GM21737 (cell line): ENCODE results near the gene PATE1.
"Not testable (repeated sequence)": the region's sequence is repeated elsewhere in the genome, so short reads cannot be mapped to it uniquely, and the experiment has no call there.

ENCODE experiments used
- ATAC-seq: cut with Tn5 transposase; IDR thresholded peaks from one replicate; pipeline ENCODE4 v1.9.1; 2021; ENCODE audit warnings: mild to moderate bottlenecking, moderate library complexity; ENCODE audit not compliant: unreplicated experiment

PATE1 gene, protein sequence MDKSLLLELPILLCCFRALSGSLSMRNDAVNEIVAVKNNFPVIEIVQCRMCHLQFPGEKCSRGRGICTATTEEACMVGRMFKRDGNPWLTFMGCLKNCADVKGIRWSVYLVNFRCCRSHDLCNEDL

DNA sequence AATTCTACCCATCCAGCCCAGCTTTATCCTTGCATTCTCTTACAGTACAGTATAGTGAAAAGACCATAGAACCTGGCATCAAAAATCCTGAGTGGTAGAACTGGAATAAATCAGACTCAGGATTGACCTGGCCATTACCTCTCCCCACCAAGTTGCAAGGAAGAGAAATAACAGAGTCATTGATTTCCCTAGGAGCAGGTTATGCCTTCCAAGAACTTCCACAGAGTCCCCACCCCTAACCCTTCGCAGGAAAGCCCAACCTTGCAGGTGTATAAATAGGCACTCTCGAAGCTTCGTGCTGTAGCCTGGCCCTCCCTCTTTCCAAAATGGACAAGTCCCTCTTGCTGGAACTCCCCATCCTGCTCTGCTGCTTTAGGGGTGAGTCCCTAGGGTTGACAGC is at the start of gene PATE1:
PATE1 (plus strand) TSS at position 301 of the 400 bp plus-strand sequence; CDS start at position 327, 26 bp downstream.
- ATAC-seq: no peak

DNA sequence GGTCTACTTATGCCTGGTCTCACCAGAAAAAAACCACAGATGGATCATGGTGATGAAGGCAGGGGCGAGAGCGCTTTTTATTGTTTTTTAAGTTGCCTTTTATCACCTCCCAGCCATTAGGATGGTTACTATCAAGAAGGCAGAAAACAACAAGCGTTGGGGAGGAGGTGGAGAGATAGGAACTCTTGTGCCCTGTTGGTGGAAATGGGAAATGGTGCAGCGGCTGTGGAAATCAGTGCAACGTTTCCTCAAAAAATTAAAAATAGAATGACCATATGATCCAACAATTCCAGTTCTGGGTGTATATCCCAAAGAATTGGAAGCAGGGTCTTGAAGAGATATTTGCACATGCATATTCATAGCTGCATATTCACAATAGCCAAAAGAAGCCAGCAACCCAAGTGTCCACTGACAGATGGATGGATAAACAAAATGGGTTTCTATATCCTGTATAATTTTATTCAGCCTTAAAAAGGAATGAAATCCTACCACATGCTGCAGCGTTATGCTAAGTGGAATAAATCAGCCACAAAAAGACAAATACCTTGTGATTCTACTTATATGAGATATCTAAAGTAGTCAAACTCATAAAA is 45.0 kb upstream of the PATE1 start:
- ATAC-seq: no peak

DNA sequence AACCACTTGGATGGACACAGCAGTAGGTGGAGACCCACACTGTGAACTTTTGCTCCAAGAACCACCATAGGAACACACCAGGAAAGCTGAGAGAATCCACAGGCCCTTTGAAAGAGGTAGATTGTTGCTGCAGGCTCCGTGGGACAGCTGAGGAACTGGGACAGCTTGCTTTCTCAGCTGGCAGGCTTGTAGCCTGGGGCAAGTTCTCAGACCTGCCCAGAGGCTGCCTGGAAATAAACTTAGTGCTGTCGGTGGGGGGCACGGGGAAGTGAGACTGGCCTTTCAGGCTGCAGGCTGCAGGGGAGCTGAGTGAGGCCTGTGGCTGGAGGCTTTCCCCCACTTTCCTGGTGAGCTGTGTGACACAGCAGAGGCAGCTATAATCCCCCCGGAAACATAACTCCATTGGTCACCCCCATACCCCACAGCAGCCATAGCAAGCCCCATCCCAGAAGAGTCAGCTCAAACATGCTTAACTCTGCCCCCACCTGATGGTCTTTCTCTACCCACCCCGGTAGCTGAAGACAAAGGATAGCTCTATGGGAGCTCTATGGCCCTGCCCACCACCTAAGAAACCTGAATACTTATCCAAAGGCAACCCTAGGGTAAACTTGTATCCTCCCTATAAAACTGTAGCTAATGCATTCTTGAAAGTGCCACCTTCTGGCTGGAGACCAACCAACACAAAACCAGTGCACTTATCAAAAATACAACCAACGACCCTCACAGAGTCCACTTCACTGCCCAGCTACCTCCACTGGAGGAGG is 44.0 kb upstream of the PATE1 start:
- ATAC-seq: no peak

DNA sequence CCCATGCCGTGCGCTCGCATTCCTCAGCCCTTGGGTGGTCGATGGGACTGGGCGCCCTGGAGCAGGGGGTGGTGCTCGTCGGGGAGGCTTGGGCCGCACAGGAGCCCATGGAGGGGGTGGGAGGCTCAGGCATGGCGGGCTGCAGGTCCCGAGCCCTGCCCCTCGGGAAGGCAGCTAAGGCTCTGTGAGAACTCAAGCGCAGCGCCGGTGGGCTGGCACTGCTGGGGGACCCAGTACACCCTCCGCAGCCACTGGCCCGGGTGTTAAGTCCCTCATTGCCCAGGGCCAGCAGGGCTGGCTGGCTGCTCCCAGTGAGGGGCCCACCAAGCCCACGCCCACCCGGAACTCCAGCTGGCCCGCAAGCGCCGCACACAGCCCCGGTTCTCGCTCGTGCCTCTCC is 41.4 kb upstream of the PATE1 start:
- not testable (repeated sequence) for ATAC-seq

DNA sequence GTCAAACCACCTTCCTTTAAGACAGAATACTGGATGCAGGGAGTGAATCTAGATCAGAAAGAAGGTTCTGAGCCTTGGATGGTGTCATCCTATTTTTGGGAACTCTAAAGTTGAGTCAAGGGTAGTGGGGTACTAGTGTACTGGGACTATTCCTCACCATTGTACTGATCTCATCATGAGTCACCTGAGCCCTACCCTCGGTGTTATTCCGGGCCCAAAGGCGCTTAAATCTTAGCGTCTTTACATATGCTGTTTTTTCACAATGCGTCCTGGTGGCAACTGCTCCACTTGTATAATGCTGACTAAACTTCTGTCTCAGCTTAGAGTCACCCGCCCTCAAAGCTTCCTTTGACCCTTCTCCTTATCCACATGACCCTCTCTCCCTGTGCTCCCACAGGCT is 25.3 kb upstream of the PATE1 start:
- ATAC-seq: no peak

DNA sequence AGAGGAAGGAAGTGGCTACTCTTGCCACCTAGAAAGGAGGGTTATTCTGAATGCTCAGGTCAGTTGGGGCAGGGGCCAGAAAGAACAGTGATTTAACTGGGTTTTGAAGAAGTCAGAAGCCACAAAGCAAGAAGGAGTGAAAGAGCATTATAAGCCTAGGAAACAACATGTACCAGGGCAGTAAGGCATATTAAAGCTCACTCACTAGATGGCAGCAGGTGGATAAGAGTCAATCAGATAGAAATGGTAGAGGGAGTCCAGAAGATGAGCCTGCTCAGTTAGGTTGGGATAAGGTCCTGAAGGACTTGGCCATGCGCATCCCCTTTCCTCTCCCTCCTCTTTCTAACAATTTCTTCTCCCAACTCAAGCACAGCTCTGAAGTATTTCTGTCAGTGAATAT is 22.0 kb upstream of the PATE1 start:
- ATAC-seq: no peak

DNA sequence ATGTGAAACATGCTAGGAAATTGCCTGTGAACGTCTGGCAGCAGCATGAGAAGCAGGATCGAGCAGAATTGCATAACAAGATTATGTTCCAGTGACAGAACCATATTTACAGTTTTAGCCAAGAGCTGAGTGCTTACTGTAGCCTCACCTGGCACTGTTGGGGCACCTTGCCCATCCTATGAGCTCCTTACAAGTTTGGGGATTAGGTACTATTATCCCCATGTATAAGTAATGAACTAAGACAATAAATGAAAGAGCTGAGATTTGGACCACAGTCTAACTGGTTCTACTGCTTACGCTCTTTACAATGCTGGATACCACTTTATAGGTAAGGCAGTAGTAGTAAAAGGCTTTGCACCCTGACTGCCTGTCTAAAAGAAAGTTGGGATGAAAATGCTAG is 17.1 kb upstream of the PATE1 start:
- ATAC-seq: no peak

DNA sequence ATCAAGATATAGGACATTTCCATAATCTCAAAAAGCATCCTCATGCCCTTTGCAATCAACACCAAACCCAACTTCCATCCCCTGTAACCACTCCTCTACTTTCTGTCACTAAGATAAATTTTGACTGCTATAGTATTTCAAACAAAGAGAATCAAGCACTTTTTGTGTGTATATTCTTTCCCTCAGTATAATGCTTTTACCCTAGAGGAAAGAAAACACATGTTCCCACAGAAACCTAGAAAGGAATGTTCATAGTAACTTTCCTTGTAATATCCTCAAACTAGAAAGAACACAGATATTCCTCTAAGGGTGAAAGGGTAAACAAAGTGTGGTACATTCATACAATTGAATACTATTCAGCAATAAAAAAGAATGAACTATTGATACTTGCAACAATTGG is 5.5 kb upstream of the PATE1 start:
- ATAC-seq: no peak

DNA sequence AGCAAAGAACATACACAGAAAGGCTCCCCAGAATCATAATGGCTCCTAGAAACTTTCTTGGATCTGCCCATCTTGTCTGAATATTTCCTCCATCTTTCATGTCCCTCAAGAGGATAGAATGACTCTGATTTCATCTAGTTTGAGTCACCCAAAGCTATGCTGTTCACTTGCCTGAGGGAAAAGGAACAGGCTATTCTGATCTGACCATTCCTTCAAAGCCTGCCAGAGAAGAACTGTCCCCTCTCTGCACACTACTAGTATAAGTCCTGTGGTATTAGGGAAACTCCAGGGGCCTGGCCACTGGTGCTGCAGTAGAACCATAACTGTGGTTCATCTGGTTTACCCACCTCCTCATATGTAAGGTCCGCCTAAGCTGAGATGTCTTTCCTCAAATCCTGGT is 2.4 kb upstream of the PATE1 start:
- no peak for ATAC-seq

DNA sequence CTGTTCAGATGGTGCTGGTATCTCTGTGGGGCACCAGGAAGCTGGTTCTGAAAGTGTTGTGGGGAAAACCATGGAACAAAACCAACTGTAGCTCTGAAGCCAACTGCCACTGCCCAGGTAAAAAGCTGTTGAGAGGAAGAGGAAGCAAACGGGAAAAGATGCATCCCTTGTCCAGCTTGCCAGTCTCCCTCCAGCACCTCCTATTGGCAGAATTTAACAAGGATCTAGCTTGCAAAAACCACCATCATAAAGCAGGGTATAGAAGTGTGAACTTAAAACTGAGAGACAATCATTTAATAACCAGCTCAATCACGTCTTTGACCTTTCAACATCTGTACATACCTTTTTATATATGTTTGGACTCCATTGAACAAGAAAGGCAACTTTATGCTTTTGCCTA is 4.5 kb downstream of the PATE1 start:
- ATAC-seq: no peak

DNA sequence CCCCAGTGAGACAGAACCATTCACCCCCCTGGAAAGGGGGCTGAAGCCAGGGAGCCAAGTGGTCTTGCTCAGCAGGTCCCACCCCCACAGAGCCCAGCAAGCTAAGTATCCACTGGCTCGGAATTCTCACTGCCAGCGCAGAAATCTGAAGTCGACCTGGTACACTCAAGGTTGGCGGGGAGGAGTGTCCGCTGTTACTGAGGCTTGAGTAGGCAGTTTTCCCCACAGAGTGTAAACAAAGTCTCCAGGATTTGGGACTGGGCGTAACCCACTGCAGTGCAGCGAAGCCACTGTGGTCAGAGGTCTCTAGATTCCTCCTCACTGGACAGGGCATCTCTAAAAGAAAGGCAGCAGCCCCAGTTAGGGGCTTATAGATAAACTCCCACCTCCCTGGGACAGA is 10.0 kb downstream of the PATE1 start:
- ATAC-seq: no peak

DNA sequence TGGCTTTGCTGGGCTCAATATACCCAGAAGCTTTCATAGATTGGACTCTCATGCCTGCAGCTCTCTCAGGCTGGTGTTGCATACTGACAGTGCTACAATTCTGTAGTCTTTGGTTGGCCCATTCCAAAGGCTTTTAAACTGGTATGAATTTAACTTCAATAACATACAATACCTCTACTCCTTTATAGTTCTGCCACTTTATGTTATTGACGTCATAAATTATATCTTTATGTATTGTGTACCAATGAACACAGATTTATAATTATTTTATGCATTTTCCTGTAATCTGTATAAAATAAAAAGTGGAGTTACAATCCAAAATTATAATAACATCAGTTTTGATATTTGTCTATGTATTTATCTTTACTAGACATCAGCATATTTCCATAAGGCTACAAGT is 16.4 kb downstream of the PATE1 start:
- ATAC-seq: no peak

DNA sequence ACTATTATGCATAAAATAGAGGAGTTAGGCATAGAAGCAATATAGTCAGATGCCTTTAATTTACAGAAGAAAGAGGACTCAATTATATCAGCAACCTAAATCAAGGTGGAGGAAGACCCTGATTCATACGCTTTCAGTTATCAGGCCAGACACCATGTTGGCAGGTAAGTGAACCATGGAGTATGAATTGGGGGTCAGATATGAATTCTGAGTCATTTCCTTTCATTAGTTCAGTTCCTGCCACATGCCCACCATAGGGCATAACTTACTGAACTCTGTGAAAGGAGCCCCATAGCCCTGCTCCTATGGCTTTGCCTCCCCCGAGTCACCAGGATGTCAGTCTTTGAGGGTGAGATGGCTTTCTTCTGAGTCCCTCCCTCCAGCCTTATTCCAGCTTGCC is 17.4 kb downstream of the PATE1 start:
- ATAC-seq: no peak

DNA sequence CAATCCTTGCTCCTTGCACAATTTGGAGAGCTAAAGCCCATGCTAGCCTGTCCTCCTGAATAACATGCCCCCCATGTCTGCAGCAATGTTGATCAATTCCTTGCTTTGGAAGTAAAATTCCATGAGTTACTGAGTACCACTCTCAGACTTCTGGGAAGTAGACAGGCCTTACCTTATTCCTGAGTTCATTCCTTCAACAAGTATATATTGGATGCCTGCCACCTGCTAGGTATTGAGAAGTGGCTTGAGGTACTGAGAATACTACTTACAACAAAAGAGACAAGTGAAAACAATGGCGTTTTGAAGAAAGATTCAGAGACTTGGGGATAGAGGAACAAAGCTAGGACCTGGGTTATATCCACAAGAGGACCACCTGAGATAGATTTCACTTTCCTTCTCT is 20.2 kb downstream of the PATE1 start:
- no peak for ATAC-seq

DNA sequence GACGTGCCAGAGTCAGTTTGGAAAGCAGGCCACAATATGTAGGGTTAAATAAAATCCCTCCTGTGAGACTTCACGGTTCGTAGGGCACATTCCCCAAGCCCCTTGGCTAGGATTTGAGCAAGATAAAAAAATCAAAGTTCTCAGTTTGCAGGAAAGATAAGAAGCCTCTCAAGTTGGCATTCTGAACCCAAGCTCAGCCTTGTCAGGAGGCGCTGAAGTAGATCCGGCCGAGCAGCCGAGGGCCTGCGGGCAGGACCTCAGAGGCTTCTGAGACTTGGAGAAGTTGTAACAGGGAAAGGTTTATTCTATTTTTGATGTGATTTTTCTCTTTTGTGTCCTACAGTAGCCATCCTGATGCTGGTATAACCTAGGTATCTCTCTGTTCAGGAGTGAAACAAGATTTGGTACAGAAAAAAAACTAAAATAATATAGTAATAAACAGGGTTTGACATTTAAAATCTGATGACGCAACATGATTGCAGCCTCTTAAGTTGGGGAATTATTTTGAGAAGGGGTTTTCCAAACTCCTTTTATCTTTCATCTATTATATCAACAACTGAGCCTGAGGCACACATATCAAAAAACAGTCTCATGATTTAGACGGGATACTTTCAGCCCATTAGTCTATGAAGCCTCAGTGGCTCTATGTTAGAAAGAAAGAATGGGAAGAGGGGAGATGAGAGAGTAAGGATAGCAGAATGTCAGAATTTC is 22.4 kb downstream of the PATE1 start:
- ATAC-seq: no peak

DNA sequence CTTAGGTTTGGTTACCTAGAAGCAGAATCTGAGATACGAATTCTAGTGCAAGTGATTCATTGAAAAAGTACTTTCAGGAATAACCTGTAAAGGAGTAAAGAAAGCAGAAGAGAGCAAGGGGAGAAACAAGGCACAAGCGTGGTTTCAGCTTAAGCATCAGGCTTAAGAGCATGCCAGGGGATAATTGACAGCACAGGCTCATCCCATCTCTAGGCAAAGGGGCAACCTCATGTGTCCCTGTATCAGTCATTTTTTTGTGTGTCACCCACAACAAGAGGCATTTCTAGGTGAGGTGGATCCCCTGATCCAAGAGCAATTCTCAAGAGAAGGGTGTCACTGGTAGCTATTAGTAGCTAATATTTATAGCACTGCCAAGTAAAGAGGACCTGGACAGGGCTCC is 24.5 kb downstream of the PATE1 start:
- ATAC-seq: no peak

DNA sequence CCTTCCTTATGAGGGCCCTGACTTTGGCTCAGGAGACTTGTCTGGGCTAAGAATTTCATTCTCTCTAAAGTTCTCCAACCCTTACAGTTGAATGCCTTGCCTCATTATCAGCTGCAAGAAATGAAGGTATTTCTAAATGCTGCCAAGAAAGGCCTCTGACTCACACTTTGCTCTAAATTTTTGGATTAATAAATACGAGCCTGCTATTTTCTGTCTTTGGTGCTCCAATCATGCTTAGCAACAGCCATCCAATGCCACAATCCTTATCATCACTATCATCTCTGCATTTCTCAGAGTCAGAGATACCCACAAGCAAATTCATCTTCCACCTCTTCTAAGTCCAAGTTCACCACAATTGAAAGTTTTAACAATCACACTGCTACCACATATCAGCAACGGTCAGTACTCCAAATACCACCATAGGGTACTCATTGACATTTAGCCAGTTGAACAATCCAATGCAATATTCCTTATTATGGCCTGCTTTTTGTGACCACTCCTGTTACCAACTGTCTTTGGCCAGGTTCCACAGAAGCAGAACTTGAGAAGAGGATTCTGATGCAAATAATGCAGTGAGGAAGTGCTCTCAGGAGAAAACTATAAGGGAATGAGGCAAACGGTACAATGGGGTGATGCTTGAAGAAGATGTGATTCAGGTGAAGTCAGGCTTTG is 26.9 kb downstream of the PATE1 start:
- ATAC-seq: no peak

DNA sequence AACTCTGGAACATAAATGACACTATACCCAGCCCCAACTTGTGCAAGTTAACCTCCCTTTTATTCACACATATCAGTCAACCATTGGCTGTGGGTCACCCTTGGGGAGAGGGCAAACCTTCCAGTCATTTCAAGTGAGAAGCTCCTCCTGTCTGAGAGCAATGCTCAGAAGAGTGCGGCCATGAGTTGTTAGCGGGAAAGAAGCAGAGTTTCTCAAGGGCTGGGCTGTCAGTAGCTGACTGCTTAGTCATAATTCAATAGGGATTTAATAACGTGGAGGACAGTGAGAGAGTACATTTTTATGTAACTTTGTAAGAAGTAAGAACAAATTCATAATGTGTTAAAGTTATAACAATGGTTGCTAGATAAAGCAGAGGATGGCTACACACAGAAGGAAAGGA is 27.4 kb downstream of the PATE1 start:
- ATAC-seq: no peak

DNA sequence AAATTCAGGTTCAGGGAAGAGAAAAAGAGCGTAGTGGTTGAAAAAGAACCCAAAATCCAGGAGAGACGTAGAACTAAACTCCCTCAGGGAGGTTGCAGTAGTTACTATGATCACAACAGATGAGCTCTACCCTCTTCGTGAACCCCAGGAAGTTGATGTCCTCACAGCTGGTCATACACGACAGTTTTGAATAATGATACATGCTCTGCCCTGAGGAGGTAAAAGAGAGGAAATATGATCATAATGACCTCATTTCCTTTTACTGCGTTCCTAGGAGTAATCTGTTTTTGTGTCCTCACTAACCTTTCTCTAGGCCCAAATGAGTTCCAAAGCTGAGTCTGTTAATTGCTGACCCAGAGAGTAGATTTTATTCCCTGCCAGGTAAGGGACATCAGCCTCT is 31.2 kb downstream of the PATE1 start:
- ATAC-seq: no peak

DNA sequence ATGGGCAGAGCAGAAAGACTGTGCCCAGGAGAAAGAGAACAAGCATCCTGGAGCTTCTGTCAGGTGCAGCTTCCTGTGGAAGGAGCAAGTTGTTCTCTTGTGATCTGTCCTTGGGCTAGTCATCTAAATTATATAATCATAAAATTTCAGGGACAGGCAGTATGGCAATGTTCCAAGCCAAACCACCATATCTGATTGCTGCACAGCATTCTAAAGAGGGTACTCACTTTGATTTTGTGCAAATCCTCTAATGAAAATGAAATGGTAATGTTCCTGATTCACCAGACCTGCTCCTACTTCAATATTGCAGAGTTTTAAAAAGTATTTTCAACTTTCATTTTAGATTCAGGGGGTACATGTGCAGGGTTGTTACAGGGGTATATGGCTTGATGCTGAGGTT is 32.6 kb downstream of the PATE1 start, which contains the start of gene PATE2:
PATE2 (minus strand) TSS at position 101 of the 400 bp plus-strand sequence; CDS start at position 46, 55 bp downstream.
- ATAC-seq: no peak

DNA sequence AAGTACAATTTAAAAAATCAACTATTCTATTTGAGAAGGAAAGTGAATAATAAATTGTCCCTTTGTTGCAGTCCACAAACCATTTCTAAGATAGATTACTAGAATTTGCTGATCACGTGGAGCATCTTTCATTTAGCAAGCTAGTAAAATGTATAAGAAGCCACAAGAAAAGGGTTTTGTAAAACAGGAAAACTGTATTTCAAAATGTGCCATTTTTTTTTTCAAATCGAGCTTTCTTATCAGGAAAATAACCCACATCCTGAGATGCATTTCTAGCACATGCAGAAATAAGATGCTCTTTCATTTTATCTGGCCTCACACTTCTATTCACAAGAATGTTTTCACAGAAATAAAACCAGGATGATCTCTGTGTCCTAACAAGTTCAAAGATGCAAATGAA is 38.6 kb downstream of the PATE1 start:
- ATAC-seq: no peak
